A673 (cell line): ENCODE data around the gene KIAA0232. TPM values are rescaled to one million over a fixed set of nuclear protein-coding genes. Genes with fewer than 3 reads are reported as not detected.
"Not testable (repeated sequence)": the region's sequence is repeated elsewhere in the genome, so short reads cannot be mapped to it uniquely, and the experiment has no call there.

ENCODE experiments used
- BruUV-seq: library from RNA; stranded (reverse); fragments of 400-500 nt; replicated peaks from 2 replicates; lab custom pipeline; 2021; lab: Mats Ljungman, UMichigan
- CTCF ChIA-PET: fragments of 300-600 bp; sonication (Branson Sonifier 250); formaldehyde crosslinking; loops from one replicate; lab custom pipeline; 2022; ENCODE audit warnings: antibody characterized with exemption; lab: Charles Lee
- POLR2A ChIA-PET: fragments of 300-600 bp; sonication (Branson Sonifier 250); formaldehyde crosslinking; loops from one replicate; lab custom pipeline; 2022; ENCODE audit warnings: antibody characterized with exemption; ENCODE audit not compliant: low non-redundant PET; lab: Charles Lee
- DNase-seq: peaks from one replicate; pipeline ENCODE4 v3.0.0-alpha.2; 2015; ENCODE audit warnings: low spot score
- H3K27ac ChIP-seq: fragments of 200-600 bp; sonication (generic); 2 replicates; pipeline ENCODE4 v1.5.1; 2016; ENCODE audit warnings: mixed run types, low read depth, mild to moderate bottlenecking, mixed read lengths, antibody characterized with exemption, low read length; ENCODE audit not compliant: poor library complexity, severe bottlenecking
- H3K27me3 ChIP-seq: fragments of 200-600 bp; sonication (generic); replicated peaks from 2 replicates; pipeline ENCODE4 v1.6.1; 2017; ENCODE audit warnings: mixed run types, low read depth, mild to moderate bottlenecking, mixed read lengths, antibody characterized with exemption, low read length; ENCODE audit not compliant: insufficient read depth, poor library complexity
- H3K36me3 ChIP-seq: fragments of 200-600 bp; sonication (generic); 2 replicates; pipeline ENCODE4 v1.6.1; 2016; ENCODE audit warnings: mixed run types, mild to moderate bottlenecking, mixed read lengths, antibody characterized with exemption, low read length; ENCODE audit not compliant: insufficient read depth, poor library complexity, severe bottlenecking
- H3K4me1 ChIP-seq: fragments of 200-600 bp; sonication (generic); 2 replicates; pipeline ENCODE4 v1.6.1; 2017; ENCODE audit warnings: mixed run types, mild to moderate bottlenecking, mixed read lengths, antibody characterized with exemption, low read length; ENCODE audit not compliant: insufficient read depth, poor library complexity, severe bottlenecking
- H3K4me3 ChIP-seq: fragments of 200-600 bp; sonication (generic); 2 replicates; pipeline ENCODE4 v1.5.1; 2016; ENCODE audit warnings: low read depth, mixed run types, mild to moderate bottlenecking, mixed read lengths, low read length; ENCODE audit not compliant: poor library complexity, severe bottlenecking
- H3K9me3 ChIP-seq: fragments of 200-600 bp; sonication (generic); 2 replicates; pipeline ENCODE4 v1.6.1; 2016; ENCODE audit warnings: mixed run types, low read depth, mild to moderate bottlenecking, mixed read lengths, antibody characterized with exemption, low read length; ENCODE audit not compliant: poor library complexity, severe bottlenecking
- CTCF ChIP-seq: fragments of 300-800, 200-600 bp; sonication (generic); conservative IDR thresholded peaks from 2 replicates; pipeline ENCODE4 v1.5.1; 2017; ENCODE audit warnings: low read depth, mild to moderate bottlenecking, antibody characterized with exemption, low read length, moderate library complexity, mixed read lengths
- EZH2 ChIP-seq: fragments of 200-600 bp; sonication (generic); IDR thresholded peaks from 2 replicates; pipeline ENCODE4 v1.6.1; 2017; ENCODE audit warnings: borderline replicate concordance, low read depth, mild to moderate bottlenecking, mixed read lengths, antibody characterized with exemption, low read length; ENCODE audit not compliant: poor library complexity, severe bottlenecking
- intact Hi-C: fragments of 100-400 bp; cut with micrococcal nuclease; formaldehyde crosslinking; loops from one replicate; pipeline ENCODE4 v1.10.0; 2022; ENCODE audit not compliant: unreplicated experiment
- total RNA-seq: library from RNA; stranded (reverse); gene quantifications from 2 replicates; pipeline ENCODE4 v1.2.3, GENCODE V29; 2021

The KIAA0232 gene
- total RNA-seq, 1 experiment from 2014 or later = 30.2 TPM

GRCh38 chr4:6890358-6890757 is 107.8 kb downstream of the KIAA0232 start:
- no TSS peak for BruUV-seq
- H3K27ac ChIP-seq = no peak overlapping the region
- TF ChIP-seq EZH2 (no peak), CTCF (no peak)
- H3K9me3 ChIP-seq = peaks cover 4% of the 10 kb centered on the region
- POLR2A ChIA-PET = no interaction called here
- CTCF ChIA-PET = no interaction called here
- no peak overlapping the region for H3K4me3 ChIP-seq
- no peaks in the 10 kb centered on the region for H3K27me3 ChIP-seq
- peaks cover 3% of the 10 kb centered on the region for H3K4me1 ChIP-seq
- H3K36me3 ChIP-seq = no peaks in the 10 kb centered on the region
- no peak for DNase-seq
- intact Hi-C loops = no loop called here

GRCh38 chr4:6890971-6891370 is 108.4 kb downstream of the KIAA0232 start:
- H3K27ac ChIP-seq, intact Hi-C loops, DNase-seq, CTCF ChIA-PET, H3K4me3 ChIP-seq, H3K9me3 ChIP-seq, BruUV-seq, H3K27me3 ChIP-seq, H3K4me1 ChIP-seq, POLR2A ChIA-PET, H3K36me3 ChIP-seq: not testable (repeated sequence)

- no peak overlapping the region for H3K4me3 ChIP-seq
- peaks cover 4% of the 10 kb centered on the region for H3K9me3 ChIP-seq
- no peak for DNase-seq
- POLR2A ChIA-PET = no interaction called here
- TF ChIP-seq CTCF (no peak), EZH2 (no peak)
- H3K36me3 ChIP-seq = no peaks in the 10 kb centered on the region
- BruUV-seq = no TSS peak
- no peaks in the 10 kb centered on the region for H3K4me1 ChIP-seq
- CTCF ChIA-PET = no interaction called here
- H3K27ac ChIP-seq = no peak overlapping the region
- intact Hi-C loops = no loop called here
- H3K27me3 ChIP-seq = no peaks in the 10 kb centered on the region
Measured at GRCh38 chr4:6891436-6892170, 109.1 kb downstream of the KIAA0232 start.
